HEK293T (cell line): ENCODE results near the gene SMARCC1.

Experiments used
- CTCF ChIA-PET: fragments of 350-600 bp; formaldehyde crosslinking; extraction: SDS; loops from one replicate; lab custom pipeline; 2021; ENCODE audit warnings: antibody characterized with exemption, inconsistent platforms; lab: Yijun Ruan, JAX
- POLR2A ChIA-PET: fragments of 350-600 bp; formaldehyde crosslinking; extraction: SDS; loops from one replicate; lab custom pipeline; 2020; ENCODE audit warnings: antibody characterized with exemption, inconsistent platforms; lab: Yijun Ruan, JAX
- DNase-seq: peaks from one replicate; pipeline ENCODE4 v3.0.0; 2012; ENCODE audit warnings: mixed read lengths; ENCODE audit errors: extremely low spot score
- ARNT ChIP-seq: fragments of 450-650 bp; IDR thresholded peaks from 2 replicates; pipeline ENCODE4 v1.6.1; 2017; ENCODE audit warnings: mild to moderate bottlenecking
- BHLHE40 ChIP-seq: fragments of 450-650 bp; IDR thresholded peaks from 2 replicates; pipeline ENCODE4 v1.6.1; 2016; ENCODE audit warnings: mild to moderate bottlenecking, moderate library complexity, borderline replicate concordance
- CTBP1 ChIP-seq: fragments of 450-650 bp; IDR thresholded peaks from 2 replicates; pipeline ENCODE4 v1.6.1; 2016; ENCODE audit warnings: borderline replicate concordance
- ELF4 ChIP-seq: fragments of 450-650 bp; IDR thresholded peaks from 2 replicates; pipeline ENCODE4 v1.6.1; 2017; ENCODE audit warnings: antibody characterized with exemption
- FOXA1 ChIP-seq: fragments of 450-650 bp; IDR thresholded peaks from 2 replicates; pipeline ENCODE4 v1.6.1; 2016; ENCODE audit warnings: mild to moderate bottlenecking
- FOXK2 ChIP-seq: fragments of 450-650 bp; IDR thresholded peaks from 2 replicates; pipeline ENCODE4 v1.6.1; 2016; ENCODE audit warnings: mild to moderate bottlenecking
- FOXM1 ChIP-seq: fragments of 450-650 bp; IDR thresholded peaks from 2 replicates; pipeline ENCODE4 v1.6.1; 2017; ENCODE audit warnings: mild to moderate bottlenecking, borderline replicate concordance
- HDGF ChIP-seq: fragments of 450-650 bp; IDR thresholded peaks from 2 replicates; pipeline ENCODE4 v1.6.1; 2017; ENCODE audit warnings: antibody characterized with exemption, borderline replicate concordance
- L3MBTL2 ChIP-seq: fragments of 450-650 bp; conservative IDR thresholded peaks from 2 replicates; pipeline ENCODE4 v1.6.1; 2016; ENCODE audit warnings: mild to moderate bottlenecking
- LEF1 ChIP-seq: fragments of 450-650 bp; IDR thresholded peaks from 2 replicates; pipeline ENCODE4 v1.6.1; 2017; ENCODE audit warnings: mild to moderate bottlenecking, borderline replicate concordance
- NFRKB ChIP-seq: fragments of 450-650 bp; IDR thresholded peaks from 2 replicates; pipeline ENCODE4 v1.6.1; 2016; ENCODE audit warnings: mild to moderate bottlenecking, moderate library complexity
- PKNOX1 ChIP-seq: fragments of 450-650 bp; IDR thresholded peaks from 2 replicates; pipeline ENCODE4 v1.6.1; 2016
- SP1 ChIP-seq: fragments of 450-650 bp; IDR thresholded peaks from 2 replicates; pipeline ENCODE4 v1.6.1; 2017
- SUZ12 ChIP-seq: fragments of 450-650 bp; IDR thresholded peaks from 2 replicates; pipeline ENCODE4 v1.6.1; 2016; ENCODE audit warnings: mild to moderate bottlenecking
- TARDBP ChIP-seq: fragments of 450-650 bp; IDR thresholded peaks from 2 replicates; pipeline ENCODE4 v1.6.1; 2016
- ZNF384 ChIP-seq: fragments of 450-650 bp; IDR thresholded peaks from 2 replicates; pipeline ENCODE4 v1.6.1; 2016

The SMARCC1 gene

GRCh38 chr3:47592066-47592795 lies 189.5 kb downstream of the SMARCC1 start:
- ChIA-PET CTCF (interaction anchor here (0.6 kb wide), 1 partner anchor 1836 kb away, joined by 3 read pairs; no protein-coding TSS in a partner anchor), POLR2A (no interaction called here)
- no peak for DNase-seq
- TF ChIP-seq NFRKB = no peak
- TF ChIP-seq HDGF = no peak
- no peak for TF ChIP-seq BHLHE40
- no peak for TF ChIP-seq TARDBP
- no peak for TF ChIP-seq FOXA1

GRCh38 chr3:47590216-47590615 lies 191.5 kb downstream of the SMARCC1 start:
- TF ChIP-seq FOXA1 (no peak), ZNF384 (no peak)
- ChIA-PET POLR2A (no interaction called here), CTCF (no interaction called here)
- DNase-seq = no peak

- DNase-seq = no peak
- CTCF ChIA-PET = no interaction called here
- POLR2A ChIA-PET = no interaction called here
- TF ChIP-seq SUZ12 (no peak), ARNT (no peak), LEF1 (no peak), SP1 (no peak), FOXA1 (no peak), L3MBTL2 (no peak), CTBP1 (no peak), FOXM1 (no peak), BHLHE40 (no peak), NFRKB (no peak), FOXK2 (no peak)
These were observed 193.1 kb downstream of the SMARCC1 start for GRCh38 chr3:47588587-47588986.

GRCh38 chr3:47588053-47588452 lies 193.6 kb downstream of the SMARCC1 start:
- ChIA-PET POLR2A (no interaction called here), CTCF (no interaction called here)
- no peak for TF ChIP-seq ELF4
- no peak for TF ChIP-seq ARNT
- DNase-seq = no peak

GRCh38 chr3:47586746-47587145 lies 194.9 kb downstream of the SMARCC1 start:
- POLR2A ChIA-PET = interaction anchor here (0.6 to 1.3 kb wide), 2 partner anchors 9 to 121 kb away, joined by 3 to 4 read pairs; no protein-coding TSS in a partner anchor
- no peak for DNase-seq
- CTCF ChIA-PET = interaction anchor here (0.6 kb wide), 1 partner anchor 421 kb away, joined by 3 read pairs; no protein-coding TSS in a partner anchor
- TF ChIP-seq LEF1 (no peak), NFRKB (no peak), TARDBP (no peak), ZNF384 (no peak), L3MBTL2 (no peak), BHLHE40 (no peak), CTBP1 (no peak), PKNOX1 (no peak)

- no peak for TF ChIP-seq FOXA1
- TF ChIP-seq NFRKB = no peak
- no peak for TF ChIP-seq TARDBP
- TF ChIP-seq HDGF = no peak
- TF ChIP-seq ARNT = no peak
- TF ChIP-seq L3MBTL2 = no peak
- TF ChIP-seq BHLHE40 = no peak
- TF ChIP-seq FOXM1 = no peak
- TF ChIP-seq CTBP1 = no peak
- TF ChIP-seq ELF4 = no peak
- no peak for TF ChIP-seq LEF1
- TF ChIP-seq FOXK2 = no peak
- TF ChIP-seq SP1 = no peak
- DNase-seq = no peak
These were observed 198.2 kb downstream of the SMARCC1 start for GRCh38 chr3:47583320-47584075.

GRCh38 chr3:47581835-47582234 lies 199.9 kb downstream of the SMARCC1 start:
- ChIA-PET POLR2A (no interaction called here), CTCF (no interaction called here)
- no peak for TF ChIP-seq LEF1
- TF ChIP-seq NFRKB = no peak
- TF ChIP-seq SP1 = no peak
- TF ChIP-seq L3MBTL2 = no peak
- TF ChIP-seq ARNT = no peak
- no peak for TF ChIP-seq BHLHE40
- no peak for TF ChIP-seq HDGF
- no peak for TF ChIP-seq ZNF384
- no peak for TF ChIP-seq PKNOX1
- TF ChIP-seq ELF4 = no peak
- no peak for TF ChIP-seq CTBP1
- TF ChIP-seq TARDBP = no peak
- TF ChIP-seq FOXA1 = no peak
- TF ChIP-seq FOXM1 = no peak
- no peak for DNase-seq

More at GRCh38 chr3:47583320-47584075, 198.2 kb downstream of the SMARCC1 start:
- CTCF ChIA-PET = no interaction called here
- POLR2A ChIA-PET = no interaction called here
